Measurements from ENCODE around the gene SPRN. TPM values are rescaled to one million over a fixed set of nuclear protein-coding genes. Genes with fewer than 3 reads are reported as not detected.
"Not testable (repeated sequence)": the region's sequence is repeated elsewhere in the genome, so short reads cannot be mapped to it uniquely, and the experiment has no call there.

SPRN gene
- total RNA-seq, 2 donors from 2014 or later = 0.11 to 0.24 TPM

DNA sequence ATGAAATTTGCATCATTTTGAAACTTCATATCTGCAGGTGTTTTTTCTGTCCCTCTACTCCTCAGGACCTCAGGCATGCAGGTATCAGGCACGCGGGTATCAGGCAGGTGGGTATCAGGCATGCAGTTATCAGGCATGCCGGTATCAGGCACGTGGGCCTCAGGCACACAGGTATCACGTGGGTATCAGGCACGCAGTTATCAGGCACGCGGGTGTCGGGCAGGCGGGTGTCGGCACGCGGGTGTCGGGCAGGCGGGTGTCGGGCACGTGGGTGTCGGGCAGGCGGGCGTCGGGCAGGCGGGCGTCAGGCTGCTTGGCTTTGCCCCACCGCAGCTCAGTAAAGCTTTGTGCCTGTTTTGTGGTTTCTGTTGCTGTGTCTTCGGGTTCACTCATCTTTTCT lies 8.7 kb downstream of the SPRN start:
- TF ChIP-seq, protein P1, sequence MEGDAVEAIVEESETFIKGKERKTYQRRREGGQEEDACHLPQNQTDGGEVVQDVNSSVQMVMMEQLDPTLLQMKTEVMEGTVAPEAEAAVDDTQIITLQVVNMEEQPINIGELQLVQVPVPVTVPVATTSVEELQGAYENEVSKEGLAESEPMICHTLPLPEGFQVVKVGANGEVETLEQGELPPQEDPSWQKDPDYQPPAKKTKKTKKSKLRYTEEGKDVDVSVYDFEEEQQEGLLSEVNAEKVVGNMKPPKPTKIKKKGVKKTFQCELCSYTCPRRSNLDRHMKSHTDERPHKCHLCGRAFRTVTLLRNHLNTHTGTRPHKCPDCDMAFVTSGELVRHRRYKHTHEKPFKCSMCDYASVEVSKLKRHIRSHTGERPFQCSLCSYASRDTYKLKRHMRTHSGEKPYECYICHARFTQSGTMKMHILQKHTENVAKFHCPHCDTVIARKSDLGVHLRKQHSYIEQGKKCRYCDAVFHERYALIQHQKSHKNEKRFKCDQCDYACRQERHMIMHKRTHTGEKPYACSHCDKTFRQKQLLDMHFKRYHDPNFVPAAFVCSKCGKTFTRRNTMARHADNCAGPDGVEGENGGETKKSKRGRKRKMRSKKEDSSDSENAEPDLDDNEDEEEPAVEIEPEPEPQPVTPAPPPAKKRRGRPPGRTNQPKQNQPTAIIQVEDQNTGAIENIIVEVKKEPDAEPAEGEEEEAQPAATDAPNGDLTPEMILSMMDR (conservative IDR thresholded peaks at IDR 0.05) = no peak
- Histone ChIP-seq H3K27ac (ENCODE audit: low read depth, low read length) (no peak overlapping the region), H3K36me3 (ENCODE audit: control insufficient read depth, insufficient read depth, low read length) (peaks cover 41% of the 10 kb centered on the region), H3K4me3 (ENCODE audit: low read length) (no peak overlapping the region), H3K27me3 (ENCODE audit: control insufficient read depth, insufficient read depth, low read length, poor library complexity, severe bottlenecking) (no peaks in the 10 kb centered on the region), H3K4me1 (ENCODE audit: control insufficient read depth, insufficient read depth, low read length) (no peaks in the 10 kb centered on the region), H3K9me3 (ENCODE audit: control insufficient read depth, low read length) (peaks cover 39% of the 10 kb centered on the region), H3K9ac (ENCODE audit: extremely low read depth, low read length, poor library complexity, severe bottlenecking) (no peak overlapping the region)
- no peak overlapping the region for H3K4me3 Mint-ChIP-seq
- DNase-seq = peak; percentile 38
- no peaks in the 10 kb centered on the region for H3K4me1 Mint-ChIP-seq
- peaks cover 67% of the 10 kb centered on the region for H3K36me3 Mint-ChIP-seq (ENCODE audit: low read depth)
- 94 to 98% methylated on average over 25 of the region's 25 CpGs for WGBS, 2 experiments (ENCODE audit: insufficient coverage in 1 of 2, insufficient read length in 1 of 2)
- peaks cover 47% of the 10 kb centered on the region for H3K9me3 Mint-ChIP-seq
- H3K27me3 Mint-ChIP-seq (ENCODE audit: insufficient read depth) = no peaks in the 10 kb centered on the region
- no peak overlapping the region for H3K27ac Mint-ChIP-seq

GRCh38 chr10:133414401-133414800 lies 10.0 kb downstream of the SPRN start:
- not testable (repeated sequence) for H3K27ac ChIP-seq (ENCODE audit: low read depth, low read length); H3K4me3 ChIP-seq (ENCODE audit: low read length); H3K4me3 Mint-ChIP-seq; H3K27me3 Mint-ChIP-seq (ENCODE audit: insufficient read depth); H3K9ac ChIP-seq (ENCODE audit: extremely low read depth, low read length, poor library complexity, severe bottlenecking); H3K4me1 Mint-ChIP-seq; H3K4me1 ChIP-seq (ENCODE audit: control insufficient read depth, insufficient read depth, low read length); DNase-seq; H3K27me3 ChIP-seq (ENCODE audit: control insufficient read depth, insufficient read depth, low read length, poor library complexity, severe bottlenecking); H3K27ac Mint-ChIP-seq
- Mint-ChIP-seq H3K36me3 (ENCODE audit: low read depth) (peaks cover 73% of the 10 kb centered on the region), H3K9me3 (peaks cover 57% of the 10 kb centered on the region)
- peaks cover 52% of the 10 kb centered on the region for H3K9me3 ChIP-seq (ENCODE audit: control insufficient read depth, low read length)
- 93 to 100% methylated on average over 10 to 17 of the region's 23 CpGs for WGBS, 2 experiments (ENCODE audit: insufficient coverage in 1 of 2, insufficient read length in 1 of 2)
- peaks cover 51% of the 10 kb centered on the region for H3K36me3 ChIP-seq (ENCODE audit: control insufficient read depth, insufficient read depth, low read length)

DNA sequence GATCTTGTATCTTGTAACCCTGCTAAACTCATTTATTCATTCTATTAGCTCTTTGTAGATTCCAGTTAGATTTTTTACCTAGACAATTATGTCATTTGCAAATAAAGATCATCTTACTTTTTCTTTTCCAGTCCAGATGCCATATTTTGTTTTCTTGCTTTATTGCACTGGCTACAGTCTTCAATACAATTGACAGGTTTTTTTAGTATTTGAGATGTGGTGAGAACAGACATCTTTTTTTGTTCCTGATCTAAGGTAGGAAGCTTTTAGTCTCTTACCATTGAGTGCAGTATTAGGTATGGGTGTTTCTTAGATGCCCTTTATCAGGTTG lies 12.1 kb downstream of the SPRN start:
- Histone ChIP-seq H3K27ac (ENCODE audit: low read depth, low read length) (no peak overlapping the region), H3K4me1 (ENCODE audit: control insufficient read depth, insufficient read depth, low read length) (no peaks in the 10 kb centered on the region), H3K9ac (ENCODE audit: extremely low read depth, low read length, poor library complexity, severe bottlenecking) (no peak overlapping the region), H3K4me3 (ENCODE audit: low read length) (peak overlapping the region; percentile 5), H3K36me3 (ENCODE audit: control insufficient read depth, insufficient read depth, low read length) (peaks cover 70% of the 10 kb centered on the region), H3K9me3 (ENCODE audit: control insufficient read depth, low read length) (peaks cover 70% of the 10 kb centered on the region), H3K27me3 (ENCODE audit: control insufficient read depth, insufficient read depth, low read length, poor library complexity, severe bottlenecking) (no peaks in the 10 kb centered on the region)
- H3K4me3 Mint-ChIP-seq = no peak overlapping the region
- H3K27ac Mint-ChIP-seq = no peak overlapping the region
- no peaks in the 10 kb centered on the region for H3K27me3 Mint-ChIP-seq (ENCODE audit: insufficient read depth)
- H3K36me3 Mint-ChIP-seq (ENCODE audit: low read depth) = peaks cover 82% of the 10 kb centered on the region
- DNase-seq = no peak
- no peaks in the 10 kb centered on the region for H3K4me1 Mint-ChIP-seq
- peaks cover 73% of the 10 kb centered on the region for H3K9me3 Mint-ChIP-seq
- TF ChIP-seq, protein P1 (conservative IDR thresholded peaks at IDR 0.05) = no peak

Measured in endodermal cell (in vitro differentiated cells).